DMS114 treated with DMSO at 0.1 percent for 48 hours (cell line): ENCODE data around the gene UNK.
A peak's percentile ranks its signal among the peaks of the same experiment; 100 is the strongest.

Source experiments
- DNase-seq: peaks from one replicate; lab custom pipeline; 2025; ENCODE audit not compliant: unreplicated experiment; lab: John Stamatoyannopoulos, UW

The UNK gene

GRCh38 chr17:75832164-75832651 is 47.6 kb downstream of the UNK start:
- DNase-seq, result no peak

GRCh38 chr17:75832652-75833400 is 48.2 kb downstream of the UNK start:
- DNase-seq, result no peak

GRCh38 chr17:75834279-75834920 is 49.8 kb downstream of the UNK start:
- DNase-seq, result no peak

DNA sequence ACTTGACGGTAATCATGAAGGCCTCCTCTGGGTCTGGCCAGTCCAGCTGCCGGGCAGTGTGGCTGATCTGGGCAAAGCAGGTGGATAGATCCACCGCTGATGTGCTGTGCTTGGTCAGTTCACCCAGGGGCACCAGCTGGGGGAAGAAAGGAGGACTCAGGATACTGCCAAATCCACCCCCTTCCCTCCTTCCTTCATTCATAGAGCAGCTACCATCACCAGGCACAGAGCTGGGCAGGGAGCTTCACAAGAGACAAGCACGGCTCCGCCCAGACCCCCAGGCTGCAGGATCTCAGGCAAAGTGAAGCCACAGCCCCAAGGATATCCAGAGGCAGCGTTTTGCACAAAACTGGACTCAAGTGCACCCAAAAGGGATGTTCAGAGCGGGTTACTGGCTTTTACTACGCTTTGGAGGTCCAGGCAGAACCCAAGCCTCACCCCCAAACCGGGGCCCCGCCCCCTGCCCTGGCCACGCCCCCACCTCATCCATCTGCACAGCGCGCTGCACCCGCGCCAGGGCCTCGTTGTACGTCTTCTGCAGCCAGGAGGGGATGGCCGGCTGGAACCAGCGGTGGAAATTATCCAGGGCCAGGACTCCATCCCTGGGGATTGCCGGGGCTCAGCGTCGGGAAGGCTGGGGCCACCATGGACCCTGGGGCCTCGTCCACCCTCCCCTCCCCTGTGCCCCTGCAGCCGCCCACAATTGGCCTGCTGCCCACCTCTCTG is 50.5 kb downstream of the UNK start:
- no peak for DNase-seq

GRCh38 chr17:75835654-75835987 is 51.0 kb downstream of the UNK start:
- DNase-seq, result no peak

GRCh38 chr17:75836605-75837004 is 52.0 kb downstream of the UNK start:
- DNase-seq, result no peak

DNA sequence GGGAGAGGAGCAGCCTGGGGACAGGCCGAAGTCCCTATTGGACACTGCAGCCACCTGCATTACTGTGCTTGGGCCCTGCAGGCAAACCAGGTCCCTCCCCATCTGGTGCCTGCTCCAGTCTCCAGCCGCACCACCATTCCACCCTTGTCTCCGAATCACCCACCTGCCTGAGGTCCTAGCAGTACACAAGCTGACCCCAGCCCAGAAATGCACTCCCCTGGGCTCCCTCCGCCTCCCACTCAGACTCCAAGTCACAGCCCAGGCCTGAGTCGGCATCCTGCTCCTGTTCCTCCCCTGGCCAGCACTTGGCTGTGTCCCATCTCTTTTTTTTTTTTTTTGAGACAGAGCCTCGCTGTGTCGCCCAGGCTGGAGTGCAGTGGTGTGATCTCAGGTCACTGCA is 53.3 kb downstream of the UNK start:
- no peak for DNase-seq

DNA sequence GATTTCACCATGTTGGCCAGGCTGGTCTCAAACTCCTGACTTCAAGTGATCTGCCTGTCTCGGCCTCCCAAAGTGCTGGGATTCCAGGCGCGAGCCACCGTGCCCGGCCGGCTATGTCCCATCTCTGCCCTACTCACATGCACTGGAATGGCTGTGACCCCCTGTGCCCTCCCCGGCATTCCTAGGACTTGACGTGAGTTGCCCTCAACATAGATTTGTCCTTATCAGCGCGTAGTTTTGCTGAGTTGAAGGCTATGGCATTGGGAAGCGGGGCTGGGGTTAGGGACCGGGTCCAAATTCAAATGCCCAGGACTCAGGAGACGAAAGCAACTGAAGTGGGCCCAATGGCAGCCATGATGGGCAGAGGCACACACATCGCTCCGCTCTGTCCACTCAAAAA is 53.8 kb downstream of the UNK start:
- DNase-seq, result no peak

GRCh38 chr17:75839942-75840798 is 55.6 kb downstream of the UNK start:
- no peak for DNase-seq

GRCh38 chr17:75840799-75841164 is 56.2 kb downstream of the UNK start:
- no peak for DNase-seq

DNA sequence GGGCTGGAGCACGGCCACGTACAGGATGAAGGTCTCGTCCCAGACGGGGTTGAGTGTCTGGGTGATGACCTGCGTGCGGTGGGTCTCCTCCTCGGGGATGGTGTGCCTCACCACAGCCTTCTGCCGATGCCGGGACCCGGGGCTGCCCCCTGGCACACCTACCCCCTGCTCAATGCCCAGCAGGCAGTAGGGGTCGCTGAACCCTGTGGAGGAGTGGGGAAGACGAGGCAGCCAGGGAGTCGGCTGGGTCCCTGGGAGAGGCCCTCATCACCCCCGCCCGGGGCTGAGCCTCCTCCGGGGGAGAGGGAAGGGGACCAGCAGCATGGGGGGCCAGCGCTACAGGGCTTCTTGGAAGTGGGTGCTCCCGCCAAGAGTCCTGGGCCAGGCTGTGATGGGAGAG is 57.8 kb downstream of the UNK start:
- DNase-seq, result no peak

GRCh38 chr17:75842963-75843576 is 58.5 kb downstream of the UNK start:
- DNase-seq, result no peak

- DNase-seq, result no peak
These were observed 59.2 kb downstream of the UNK start, which contains the start of gene UNC13D for GRCh38 chr17:75843577-75844529. Gene UNC13D, minus strand, starts transcription at chr17:75844404. Its CDS starts 67 bp downstream, at chr17:75844337.

- no peak for DNase-seq
These were observed 60.0 kb downstream of the UNK start for GRCh38 chr17:75844530-75845057.

GRCh38 chr17:75845058-75845711 is 60.6 kb downstream of the UNK start:
- peak; percentile 24 for DNase-seq

DNA sequence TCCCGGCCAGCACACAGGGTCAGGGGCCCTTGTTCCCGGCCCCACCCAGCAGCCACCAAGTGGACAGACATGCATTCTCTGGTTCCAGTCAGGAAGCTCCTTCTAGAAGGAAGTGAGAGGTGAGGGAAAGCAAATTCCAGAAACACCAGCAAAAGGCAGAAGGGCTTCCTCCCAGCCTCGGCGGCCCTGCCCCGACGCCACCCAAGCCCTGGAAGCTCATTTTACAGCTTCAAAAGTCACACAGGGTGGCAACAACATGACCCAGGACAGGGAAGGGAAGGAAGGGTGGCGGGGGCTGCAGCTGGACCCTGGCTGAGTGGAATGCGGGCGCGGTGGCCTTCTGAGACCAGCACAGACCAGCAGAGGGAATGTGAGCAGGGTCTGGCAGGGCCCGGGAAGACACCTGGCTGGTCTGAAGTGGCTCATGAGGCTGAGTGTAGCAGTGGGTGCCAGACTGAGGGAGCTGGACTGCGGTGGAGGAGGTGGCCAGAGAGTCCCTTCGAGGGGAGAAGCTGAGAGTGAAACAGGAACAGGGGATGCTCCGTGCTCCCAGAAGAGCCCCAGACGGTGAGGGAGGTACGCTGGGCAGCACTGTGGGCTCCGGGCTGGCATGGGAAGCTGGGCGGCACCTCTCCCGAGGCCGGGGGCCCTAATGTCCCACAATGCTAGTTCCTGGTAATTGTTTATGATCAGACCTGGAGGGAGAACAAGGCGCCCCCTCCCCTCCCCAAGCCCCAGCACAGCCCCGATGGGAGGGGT is 61.5 kb downstream of the UNK start:
- DNase-seq, result no peak

DNA sequence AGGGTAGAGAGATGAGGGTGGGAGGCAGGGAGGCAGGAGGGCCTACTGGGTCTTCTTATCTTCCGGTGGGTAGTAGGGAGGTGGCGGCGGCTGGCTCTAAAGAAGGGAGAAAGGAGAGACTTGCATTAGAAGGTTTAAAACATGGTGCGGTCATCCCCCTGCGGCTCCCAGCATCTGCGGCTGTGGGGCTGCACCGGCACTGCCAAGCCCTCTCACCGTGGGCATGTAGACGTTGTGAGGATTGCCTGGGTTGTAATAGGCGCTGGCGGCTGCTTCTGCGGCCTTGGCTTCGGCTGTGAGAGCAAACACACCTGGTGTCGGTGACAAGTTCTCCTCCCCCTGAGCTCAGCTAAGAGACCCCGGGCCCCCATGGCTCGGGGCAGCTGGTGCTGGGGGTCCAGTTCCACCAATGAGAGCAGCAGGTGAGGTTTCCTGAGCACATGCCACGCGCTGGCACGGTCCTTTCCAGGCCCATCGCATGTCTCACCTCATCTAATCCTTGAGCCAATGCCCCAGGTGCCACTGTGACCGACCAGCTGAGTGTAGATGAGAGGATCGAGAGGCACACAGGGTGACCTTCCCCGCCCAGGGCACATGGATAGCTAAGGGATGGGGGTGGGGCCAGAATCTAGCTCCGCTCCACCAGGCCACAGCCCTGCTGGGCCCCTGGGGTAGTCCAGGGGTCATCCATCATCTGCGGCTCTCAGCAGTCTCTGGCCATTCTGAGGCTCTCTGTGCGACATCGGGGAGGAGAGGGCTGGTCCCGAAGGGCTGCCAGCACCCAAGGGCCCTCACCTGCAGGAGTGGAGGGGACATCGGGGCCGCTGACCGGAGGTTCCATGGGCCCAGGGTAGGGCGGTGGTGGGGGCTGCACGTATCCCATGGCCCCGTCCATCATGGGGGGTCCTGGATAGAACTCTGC is 62.3 kb downstream of the UNK start:
- DNase-seq, result no peak
